ENCODE measurements around the gene IRS1.

Gene IRS1

GRCh38 chr2:226813148-226813701 is 13.6 kb upstream of the IRS1 start:
- DNase-seq (ENCODE audit: low spot score) = peak; percentile 72

- no peak for DNase-seq (ENCODE audit: low spot score)
These were observed 3.8 kb upstream of the IRS1 start for GRCh38 chr2:226803410-226803809.

- peak; percentile 82 for DNase-seq (ENCODE audit: low spot score)
These were observed 3.0 kb upstream of the IRS1 start for GRCh38 chr2:226802573-226802972.

- DNase-seq (ENCODE audit: low spot score) = peak; percentile 74
These were observed 1.5 kb upstream of the IRS1 start for GRCh38 chr2:226800941-226801784.

GRCh38 chr2:226799976-226800940 is 638 bp upstream of the IRS1 start:
- DNase-seq (ENCODE audit: low spot score) = peak; percentile 36

GRCh38 chr2:226798422-226799210 is 1.0 kb downstream of the IRS1 start:
- DNase-seq (ENCODE audit: low spot score) = no peak

- DNase-seq (ENCODE audit: low spot score) = no peak
These were observed 1.6 kb downstream of the IRS1 start for GRCh38 chr2:226797989-226798421.

- DNase-seq (ENCODE audit: low spot score) = no peak
These were observed 2.2 kb downstream of the IRS1 start for GRCh38 chr2:226797289-226797988.

GRCh38 chr2:226796840-226797288 is 2.8 kb downstream of the IRS1 start:
- DNase-seq (ENCODE audit: low spot score) = no peak

- DNase-seq (ENCODE audit: low spot score) = no peak
These were observed 3.4 kb downstream of the IRS1 start for GRCh38 chr2:226796012-226796839.

GRCh38 chr2:226795281-226796011 is 4.2 kb downstream of the IRS1 start:
- DNase-seq (ENCODE audit: low spot score) = no peak

- no peak for DNase-seq (ENCODE audit: low spot score)
These were observed 4.9 kb downstream of the IRS1 start for GRCh38 chr2:226794751-226795171.

GRCh38 chr2:226794196-226794661 is 5.4 kb downstream of the IRS1 start:
- no peak for DNase-seq (ENCODE audit: low spot score)

- no peak for DNase-seq (ENCODE audit: low spot score)
These were observed 6.0 kb downstream of the IRS1 start for GRCh38 chr2:226793646-226794045.

GRCh38 chr2:226792155-226792881 is 7.3 kb downstream of the IRS1 start:
- no peak for DNase-seq (ENCODE audit: low spot score)

- peak; percentile 84 for DNase-seq (ENCODE audit: low spot score)
These were observed 8.0 kb downstream of the IRS1 start for GRCh38 chr2:226791487-226792081.

GRCh38 chr2:226791056-226791486 is 8.5 kb downstream of the IRS1 start:
- no peak for DNase-seq (ENCODE audit: low spot score)

GRCh38 chr2:226790431-226790830 is 9.2 kb downstream of the IRS1 start:
- no peak for DNase-seq (ENCODE audit: low spot score)

Measured in hematopoietic multipotent progenitor cell treated with erythropoietin and hydrocortisone succinate and interleukin-3 and kit ligand, for 17 days (in vitro differentiated cells).